ENCODE measurements around the gene KRT32. TPM values are rescaled to one million over a fixed set of nuclear protein-coding genes. Genes with fewer than 3 reads are reported as not detected.

KRT32 gene
- total RNA-seq, 2 donors from 2014 or later = not detected

- Mint-ChIP-seq H3K36me3 (no peaks in the 10 kb centered on the region), H3K27ac (no peak overlapping the region), H3K9me3 (no peaks in the 10 kb centered on the region), H3K4me1 (ENCODE audit: low read depth in 2 of 2) (no peaks in the 10 kb centered on the region), H3K4me3 (no peak overlapping the region), H3K27me3 (peaks cover 7 to 18% of the 10 kb centered on the region in 2 donors)
- no peak for ATAC-seq
- DNase-seq (ENCODE audit: low spot score) = no peak
These were observed 47.1 kb downstream of the KRT32 start for GRCh38 chr17:41420134-41420533.

GRCh38 chr17:41419716-41420115 is 47.5 kb downstream of the KRT32 start:
- Mint-ChIP-seq H3K4me3 (no peak overlapping the region), H3K36me3 (no peaks in the 10 kb centered on the region), H3K4me1 (ENCODE audit: low read depth in 2 of 2) (no peaks in the 10 kb centered on the region), H3K27me3 (peaks cover 7 to 18% of the 10 kb centered on the region in 2 donors), H3K9me3 (no peaks in the 10 kb centered on the region), H3K27ac (no peak overlapping the region)
- ATAC-seq = no peak
- DNase-seq (ENCODE audit: low spot score) = no peak

DNA sequence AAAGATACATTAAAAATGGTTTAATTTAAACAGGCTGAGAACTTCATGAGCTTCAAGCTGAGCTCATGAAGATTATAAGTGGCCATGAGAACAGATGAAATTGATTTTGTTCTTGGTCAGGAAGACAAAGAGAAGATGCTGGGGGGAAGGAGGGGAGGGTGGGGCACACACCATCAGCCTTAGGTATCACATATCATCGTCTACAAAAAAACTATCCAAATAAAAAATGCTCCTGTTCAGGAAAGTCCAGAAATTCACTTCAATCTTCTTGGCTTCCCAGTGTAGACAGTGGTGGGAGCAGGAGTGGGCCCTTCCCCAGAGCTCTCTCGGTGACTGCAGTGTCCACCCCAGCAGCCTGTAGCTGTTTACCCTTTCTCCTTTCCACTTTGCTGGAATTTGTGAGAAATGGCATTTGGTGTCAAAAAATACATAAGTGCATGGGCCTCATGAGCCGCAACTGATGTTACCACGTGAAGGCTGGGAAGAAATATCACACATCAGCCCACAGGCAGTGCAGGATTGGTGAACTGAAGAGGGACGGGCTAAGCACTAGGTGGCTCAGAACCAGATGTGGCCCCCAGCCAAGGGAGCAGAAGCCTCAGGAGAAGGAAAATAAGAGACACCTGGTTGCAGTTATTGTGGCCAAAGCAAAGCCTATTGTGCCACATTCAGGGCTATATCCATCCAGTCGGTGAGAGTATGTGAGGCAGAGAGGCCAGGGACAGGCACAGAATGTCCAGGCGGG is 48.9 kb downstream of the KRT32 start:
- DNase-seq (ENCODE audit: low spot score) = no peak
- Mint-ChIP-seq H3K36me3 (no peaks in the 10 kb centered on the region), H3K9me3 (no peaks in the 10 kb centered on the region), H3K27ac (no peak overlapping the region), H3K4me1 (ENCODE audit: low read depth in 2 of 2) (no peaks in the 10 kb centered on the region), H3K27me3 (peaks cover 7 to 22% of the 10 kb centered on the region in 2 donors), H3K4me3 (no peak overlapping the region)
- no peak for ATAC-seq

DNA sequence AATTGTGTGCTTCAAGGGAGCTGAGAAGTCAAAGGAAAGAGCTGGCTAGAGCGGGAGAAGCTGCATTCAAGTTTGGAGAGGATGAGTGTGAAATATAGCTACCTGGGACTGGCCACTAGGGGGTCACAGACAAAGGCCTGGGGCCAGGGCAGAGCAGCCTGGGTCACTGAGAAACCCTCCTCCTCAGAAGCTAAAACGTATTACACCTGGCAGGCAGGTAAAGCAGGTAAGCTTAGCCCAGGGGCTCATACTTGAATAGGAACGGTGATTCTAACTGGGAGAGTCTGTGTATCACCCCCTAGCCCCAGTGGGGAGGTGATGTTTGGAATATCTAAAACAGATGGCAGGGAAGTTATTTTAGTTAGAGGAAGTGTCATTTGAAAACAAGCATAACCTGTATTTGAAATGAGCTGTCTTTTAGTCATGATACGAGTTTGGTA is 49.6 kb downstream of the KRT32 start:
- Mint-ChIP-seq H3K36me3 (no peaks in the 10 kb centered on the region), H3K9me3 (no peaks in the 10 kb centered on the region), H3K27me3 (peaks cover 7 to 20% of the 10 kb centered on the region in 2 donors), H3K4me3 (no peak overlapping the region), H3K4me1 (ENCODE audit: low read depth in 2 of 2) (no peaks in the 10 kb centered on the region), H3K27ac (no peak overlapping the region)
- ATAC-seq (no peak), DNase-seq (ENCODE audit: low spot score) (no peak)

DNA sequence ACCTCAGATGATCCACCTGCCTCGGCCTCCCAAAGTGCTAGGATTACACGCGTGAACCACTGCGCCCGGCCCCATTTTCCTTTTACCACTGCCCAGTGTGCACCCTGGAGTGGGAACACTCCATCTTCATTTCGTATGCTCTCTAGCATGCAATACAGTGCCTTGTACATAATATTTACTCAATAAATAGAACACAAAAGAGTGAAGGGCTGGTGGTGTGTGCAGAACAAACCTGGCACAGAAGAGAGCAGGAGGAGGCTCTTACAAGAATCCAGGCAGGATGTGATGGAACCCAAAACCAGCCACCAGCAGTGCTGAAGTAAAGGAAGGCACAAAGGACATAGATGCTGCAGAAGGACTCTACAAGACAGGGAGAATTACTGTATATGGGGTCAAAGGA is 50.1 kb downstream of the KRT32 start:
- ATAC-seq = no peak
- H3K36me3 Mint-ChIP-seq = no peaks in the 10 kb centered on the region
- no peak for DNase-seq (ENCODE audit: low spot score)
- no peak overlapping the region for H3K4me3 Mint-ChIP-seq
- H3K9me3 Mint-ChIP-seq = no peaks in the 10 kb centered on the region
- H3K27ac Mint-ChIP-seq = no peak overlapping the region
- peaks cover 7 to 23% of the 10 kb centered on the region in 2 donors for H3K27me3 Mint-ChIP-seq
- no peaks in the 10 kb centered on the region for H3K4me1 Mint-ChIP-seq (ENCODE audit: low read depth in 2 of 2)

DNA sequence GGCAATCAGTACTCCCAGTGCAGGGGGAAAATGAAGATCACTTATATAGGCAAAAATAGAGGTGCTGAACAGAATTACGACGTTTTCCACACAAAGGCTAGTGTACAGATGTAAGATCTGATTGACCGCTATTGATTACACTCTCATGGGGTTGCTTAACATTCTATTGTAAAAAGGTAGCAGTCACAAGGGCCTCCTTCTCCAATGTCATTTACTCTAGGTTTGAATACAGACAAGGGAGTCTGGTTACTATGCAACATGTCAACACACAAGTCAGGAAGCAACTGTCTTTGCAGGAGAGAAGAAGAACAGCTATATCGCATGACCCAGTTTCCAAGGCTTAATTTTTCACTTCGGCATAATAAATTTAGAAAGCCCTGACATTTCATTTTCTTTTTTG is 50.7 kb downstream of the KRT32 start:
- no peak overlapping the region for H3K4me3 Mint-ChIP-seq
- no peaks in the 10 kb centered on the region for H3K4me1 Mint-ChIP-seq (ENCODE audit: low read depth in 2 of 2)

DNA sequence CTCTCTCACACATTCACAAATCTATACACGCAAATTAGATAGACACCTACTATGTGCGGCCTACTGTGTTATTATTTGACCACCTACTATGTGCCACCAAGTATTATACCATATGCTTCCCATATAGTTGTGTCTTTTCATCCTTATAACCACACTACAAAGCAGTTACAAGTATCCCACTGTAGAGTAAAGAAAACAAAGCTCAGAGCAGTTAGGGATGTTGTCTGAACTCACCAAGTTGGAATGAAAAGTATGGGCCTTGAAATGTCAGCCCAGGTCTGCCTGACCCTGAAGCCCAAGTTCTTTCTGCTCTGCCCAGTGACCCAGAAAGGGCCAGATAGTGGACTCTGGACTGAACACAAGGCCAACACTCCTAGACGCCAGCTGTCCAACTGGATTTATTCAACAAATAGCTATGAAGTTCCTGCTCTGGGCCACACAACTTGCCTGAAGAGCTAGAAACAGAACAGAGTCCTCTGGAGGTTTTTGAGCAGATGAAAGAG is 51.3 kb downstream of the KRT32 start:
- DNase-seq (ENCODE audit: low spot score) = no peak

More for the DNA sequence above, 50.7 kb downstream of the KRT32 start:
- no peak for DNase-seq (ENCODE audit: low spot score)
- ATAC-seq = no peak
- Mint-ChIP-seq H3K9me3 (no peaks in the 10 kb centered on the region), H3K27ac (no peak overlapping the region), H3K27me3 (peaks cover 7 to 23% of the 10 kb centered on the region in 2 donors), H3K36me3 (no peaks in the 10 kb centered on the region)

DNA sequence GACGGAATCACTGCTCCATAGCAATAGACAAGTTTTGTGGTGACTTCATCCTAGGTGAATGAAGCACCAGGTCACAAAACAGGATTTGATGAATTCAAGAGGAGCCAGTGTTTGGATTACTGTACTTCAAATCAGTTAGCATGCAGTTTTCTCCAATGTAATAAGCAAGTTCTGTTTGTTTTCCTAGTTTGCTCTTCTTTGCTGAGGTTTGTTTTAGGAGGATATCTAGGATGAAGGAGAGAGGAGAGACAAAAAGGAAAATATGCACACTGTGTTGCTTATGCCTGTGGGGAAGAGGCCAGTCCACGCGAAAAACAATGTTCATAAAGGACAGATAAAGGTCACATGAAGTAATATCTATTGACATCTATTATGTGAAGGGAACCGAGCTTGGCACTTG is 51.8 kb downstream of the KRT32 start:
- DNase-seq (ENCODE audit: low spot score) (no peak), ATAC-seq (no peak)
- no peaks in the 10 kb centered on the region for H3K9me3 Mint-ChIP-seq
- no peaks in the 10 kb centered on the region for H3K4me1 Mint-ChIP-seq (ENCODE audit: low read depth in 2 of 2)
- H3K27me3 Mint-ChIP-seq = peaks cover 7 to 18% of the 10 kb centered on the region in 2 donors
- no peak overlapping the region for H3K4me3 Mint-ChIP-seq
- no peaks in the 10 kb centered on the region for H3K36me3 Mint-ChIP-seq
- no peak overlapping the region for H3K27ac Mint-ChIP-seq

More for the DNA sequence above, 51.3 kb downstream of the KRT32 start:
- Mint-ChIP-seq H3K4me3 (no peak overlapping the region), H3K9me3 (no peaks in the 10 kb centered on the region), H3K27me3 (peaks cover 7 to 21% of the 10 kb centered on the region in 2 donors), H3K36me3 (no peaks in the 10 kb centered on the region), H3K27ac (no peak overlapping the region), H3K4me1 (ENCODE audit: low read depth in 2 of 2) (no peaks in the 10 kb centered on the region)
- ATAC-seq = no peak

DNA sequence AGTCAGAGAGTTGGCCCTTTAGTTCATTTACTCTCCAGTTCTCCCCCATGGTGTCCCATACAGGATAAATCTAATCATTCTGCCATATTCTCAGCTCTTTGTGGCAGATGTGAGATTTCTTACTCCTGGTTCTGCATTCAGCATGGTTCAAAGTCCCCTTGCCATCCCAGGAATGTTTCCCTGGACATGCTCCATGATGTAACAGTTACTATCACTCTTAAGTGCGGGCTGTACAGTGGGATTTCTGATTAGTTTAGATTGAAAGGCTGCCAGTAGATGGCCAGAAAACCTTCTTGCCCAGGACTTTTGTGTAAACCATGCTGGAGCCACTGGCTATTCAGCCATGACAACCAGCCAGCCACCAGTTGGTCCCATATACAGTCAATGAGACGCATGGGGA is 53.2 kb downstream of the KRT32 start:
- no peak for ATAC-seq
- DNase-seq (ENCODE audit: low spot score) = no peak
- no peaks in the 10 kb centered on the region for H3K36me3 Mint-ChIP-seq
- H3K4me3 Mint-ChIP-seq = no peak overlapping the region
- H3K9me3 Mint-ChIP-seq = no peaks in the 10 kb centered on the region
- no peaks in the 10 kb centered on the region for H3K4me1 Mint-ChIP-seq (ENCODE audit: low read depth in 2 of 2)
- no peak overlapping the region for H3K27ac Mint-ChIP-seq
- H3K27me3 Mint-ChIP-seq = peaks cover 7 to 16% of the 10 kb centered on the region in 2 donors

DNA sequence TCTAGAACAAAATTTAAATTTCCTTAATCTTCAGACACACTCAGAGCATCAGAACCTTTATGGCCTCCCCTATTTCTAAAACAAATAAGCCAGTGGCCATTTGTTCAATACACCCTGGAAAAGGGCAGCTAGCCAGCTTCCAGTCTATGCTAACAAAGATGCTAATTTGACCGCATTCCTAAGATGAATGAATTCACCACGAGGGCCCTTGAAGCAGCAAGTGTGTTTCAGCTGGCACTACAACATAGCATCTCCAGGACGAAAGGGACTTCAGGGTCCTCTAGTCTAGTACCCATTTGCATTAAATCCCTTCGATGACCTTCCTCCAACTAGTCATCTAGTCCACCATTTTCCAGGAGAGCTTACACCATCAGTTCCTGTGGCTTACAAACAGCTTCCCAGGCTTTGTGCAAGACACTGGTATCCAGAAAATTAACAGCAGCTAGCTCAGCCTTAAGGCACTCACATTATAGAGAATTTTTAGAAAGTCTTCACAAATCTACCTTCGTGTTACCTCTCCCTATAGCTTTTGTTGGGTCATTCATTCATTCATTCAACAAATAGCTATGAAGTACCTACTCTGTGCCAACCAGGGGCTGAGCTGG is 53.7 kb downstream of the KRT32 start:
- Mint-ChIP-seq H3K27me3 (peaks cover 7 to 17% of the 10 kb centered on the region in 2 donors), H3K4me3 (no peak overlapping the region), H3K4me1 (ENCODE audit: low read depth in 2 of 2) (no peaks in the 10 kb centered on the region), H3K36me3 (no peaks in the 10 kb centered on the region), H3K9me3 (no peaks in the 10 kb centered on the region), H3K27ac (no peak overlapping the region)
- ATAC-seq (no peak), DNase-seq (ENCODE audit: low spot score) (no peak)

- no peak for DNase-seq (ENCODE audit: low spot score)
- Mint-ChIP-seq H3K4me3 (no peak overlapping the region), H3K27me3 (peaks cover 0 to 14% of the 10 kb centered on the region in 2 donors), H3K9me3 (no peaks in the 10 kb centered on the region), H3K27ac (no peak overlapping the region), H3K36me3 (no peaks in the 10 kb centered on the region), H3K4me1 (ENCODE audit: low read depth in 2 of 2) (no peaks in the 10 kb centered on the region)
- ATAC-seq = no peak
These were observed 55.9 kb downstream of the KRT32 start for GRCh38 chr17:41411072-41411840.

All from natural killer cell treated with Interleukin-12 subunit alpha and Interleukin-12 subunit beta and Interleukin-15 and Interleukin-18, amount 100 ng/mL, for 72 hours (primary cell).